Activated naive CD8-positive, alpha-beta T cell (primary cell): ENCODE data around the gene MYH11.
A peak's percentile ranks its signal among the peaks of the same experiment; 100 is the strongest.

Experiments used
- H3K27ac Mint-ChIP-seq: one replicate; pipeline ENCODE4 v1.8.0; 2021; ENCODE audit warnings: mixed read lengths
- H3K27me3 Mint-ChIP-seq: one replicate; pipeline ENCODE4 v1.8.0; 2021; ENCODE audit warnings: mixed read lengths
- H3K36me3 Mint-ChIP-seq: one replicate; pipeline ENCODE4 v1.8.0; 2021; ENCODE audit warnings: mixed read lengths
- H3K4me1 Mint-ChIP-seq: one replicate; pipeline ENCODE4 v1.8.0; 2021; ENCODE audit warnings: low read depth, mixed read lengths
- H3K4me3 Mint-ChIP-seq: one replicate; pipeline ENCODE4 v1.8.0; 2021; ENCODE audit warnings: mild to moderate bottlenecking, mixed read lengths
- H3K9me3 Mint-ChIP-seq: one replicate; pipeline ENCODE4 v1.8.0; 2021; ENCODE audit warnings: low read depth, mixed read lengths

Gene MYH11

GRCh38 chr16:15754821-15755534 lies 101.8 kb downstream of the MYH11 start:
- no peaks in the 10 kb centered on the region for H3K9me3 Mint-ChIP-seq
- H3K4me1 Mint-ChIP-seq, result peaks cover 5% of the 10 kb centered on the region
- H3K27ac Mint-ChIP-seq, result no peak overlapping the region
- H3K27me3 Mint-ChIP-seq, result no peaks in the 10 kb centered on the region
- H3K36me3 Mint-ChIP-seq, result no peaks in the 10 kb centered on the region
- no peak overlapping the region for H3K4me3 Mint-ChIP-seq

GRCh38 chr16:15752717-15753488 lies 103.9 kb downstream of the MYH11 start:
- Mint-ChIP-seq H3K27ac (no peak overlapping the region), H3K9me3 (no peaks in the 10 kb centered on the region), H3K27me3 (no peaks in the 10 kb centered on the region), H3K4me1 (peaks cover 1% of the 10 kb centered on the region), H3K4me3 (no peak overlapping the region), H3K36me3 (peaks cover 7% of the 10 kb centered on the region)

GRCh38 chr16:15751940-15752339 lies 104.9 kb downstream of the MYH11 start:
- no peak overlapping the region for H3K27ac Mint-ChIP-seq
- H3K9me3 Mint-ChIP-seq, result no peaks in the 10 kb centered on the region
- H3K36me3 Mint-ChIP-seq, result peaks cover 7% of the 10 kb centered on the region
- no peaks in the 10 kb centered on the region for H3K27me3 Mint-ChIP-seq
- H3K4me1 Mint-ChIP-seq, result peaks cover 1% of the 10 kb centered on the region
- no peak overlapping the region for H3K4me3 Mint-ChIP-seq

GRCh38 chr16:15749985-15750384 lies 106.8 kb downstream of the MYH11 start:
- Mint-ChIP-seq H3K4me1 (peaks cover 1% of the 10 kb centered on the region), H3K27ac (no peak overlapping the region), H3K36me3 (peaks cover 7% of the 10 kb centered on the region), H3K4me3 (no peak overlapping the region), H3K27me3 (no peaks in the 10 kb centered on the region), H3K9me3 (no peaks in the 10 kb centered on the region)

- Mint-ChIP-seq H3K4me3 (no peak overlapping the region), H3K4me1 (peaks cover 1% of the 10 kb centered on the region), H3K27me3 (no peaks in the 10 kb centered on the region), H3K27ac (no peak overlapping the region), H3K36me3 (peaks cover 7% of the 10 kb centered on the region), H3K9me3 (no peaks in the 10 kb centered on the region)
Measured at GRCh38 chr16:15749371-15749770, 107.5 kb downstream of the MYH11 start.

- H3K27ac Mint-ChIP-seq, result no peak overlapping the region
- H3K27me3 Mint-ChIP-seq, result no peaks in the 10 kb centered on the region
- peaks cover 1% of the 10 kb centered on the region for H3K4me1 Mint-ChIP-seq
- H3K36me3 Mint-ChIP-seq, result peaks cover 7% of the 10 kb centered on the region
- no peak overlapping the region for H3K4me3 Mint-ChIP-seq
- H3K9me3 Mint-ChIP-seq, result no peaks in the 10 kb centered on the region
Measured at GRCh38 chr16:15748654-15749053, 108.2 kb downstream of the MYH11 start.

- H3K9me3 Mint-ChIP-seq, result no peaks in the 10 kb centered on the region
- H3K4me1 Mint-ChIP-seq, result peaks cover 1% of the 10 kb centered on the region
- no peak overlapping the region for H3K4me3 Mint-ChIP-seq
- no peak overlapping the region for H3K27ac Mint-ChIP-seq
- peaks cover 9% of the 10 kb centered on the region for H3K36me3 Mint-ChIP-seq
- no peaks in the 10 kb centered on the region for H3K27me3 Mint-ChIP-seq
Measured at GRCh38 chr16:15747937-15748336, 108.9 kb downstream of the MYH11 start.

GRCh38 chr16:15746332-15746731 lies 110.5 kb downstream of the MYH11 start:
- Mint-ChIP-seq H3K4me1 (peaks cover 1% of the 10 kb centered on the region), H3K36me3 (peaks cover 14% of the 10 kb centered on the region), H3K27ac (no peak overlapping the region), H3K9me3 (no peaks in the 10 kb centered on the region), H3K27me3 (no peaks in the 10 kb centered on the region), H3K4me3 (no peak overlapping the region)

- Mint-ChIP-seq H3K9me3 (no peaks in the 10 kb centered on the region), H3K27me3 (no peaks in the 10 kb centered on the region), H3K36me3 (peaks cover 10% of the 10 kb centered on the region), H3K4me3 (no peak overlapping the region), H3K4me1 (peaks cover 1% of the 10 kb centered on the region), H3K27ac (no peak overlapping the region)
Measured at GRCh38 chr16:15743657-15744056, 113.2 kb downstream of the MYH11 start.

- no peak overlapping the region for H3K27ac Mint-ChIP-seq
- H3K4me3 Mint-ChIP-seq, result no peak overlapping the region
- no peaks in the 10 kb centered on the region for H3K27me3 Mint-ChIP-seq
- H3K36me3 Mint-ChIP-seq, result peaks cover 10% of the 10 kb centered on the region
- peaks cover 1% of the 10 kb centered on the region for H3K4me1 Mint-ChIP-seq
- no peaks in the 10 kb centered on the region for H3K9me3 Mint-ChIP-seq
Measured at GRCh38 chr16:15742716-15743115, 114.1 kb downstream of the MYH11 start.

GRCh38 chr16:15741207-15741871 lies 115.5 kb downstream of the MYH11 start:
- H3K27ac Mint-ChIP-seq, result peak overlapping the region; percentile 37
- H3K9me3 Mint-ChIP-seq, result no peaks in the 10 kb centered on the region
- no peak overlapping the region for H3K4me3 Mint-ChIP-seq
- H3K36me3 Mint-ChIP-seq, result peaks cover 10% of the 10 kb centered on the region
- H3K4me1 Mint-ChIP-seq, result peaks cover 1% of the 10 kb centered on the region
- no peaks in the 10 kb centered on the region for H3K27me3 Mint-ChIP-seq

- Mint-ChIP-seq H3K4me3 (no peak overlapping the region), H3K9me3 (no peaks in the 10 kb centered on the region), H3K27me3 (no peaks in the 10 kb centered on the region), H3K27ac (no peak overlapping the region), H3K36me3 (peaks cover 10% of the 10 kb centered on the region), H3K4me1 (no peaks in the 10 kb centered on the region)
Measured at GRCh38 chr16:15739950-15740349, 116.9 kb downstream of the MYH11 start.

GRCh38 chr16:15739464-15739863 lies 117.4 kb downstream of the MYH11 start:
- Mint-ChIP-seq H3K27me3 (no peaks in the 10 kb centered on the region), H3K27ac (no peak overlapping the region), H3K4me1 (no peaks in the 10 kb centered on the region), H3K4me3 (no peak overlapping the region), H3K9me3 (no peaks in the 10 kb centered on the region), H3K36me3 (peaks cover 10% of the 10 kb centered on the region)

- Mint-ChIP-seq H3K27me3 (no peaks in the 10 kb centered on the region), H3K9me3 (no peaks in the 10 kb centered on the region), H3K4me3 (no peak overlapping the region), H3K36me3 (peaks cover 7% of the 10 kb centered on the region), H3K27ac (no peak overlapping the region), H3K4me1 (no peaks in the 10 kb centered on the region)
Measured at GRCh38 chr16:15737140-15737644, 119.6 kb downstream of the MYH11 start.

- H3K4me3 Mint-ChIP-seq, result no peak overlapping the region
- H3K9me3 Mint-ChIP-seq, result no peaks in the 10 kb centered on the region
- no peak overlapping the region for H3K27ac Mint-ChIP-seq
- no peaks in the 10 kb centered on the region for H3K27me3 Mint-ChIP-seq
- peaks cover 4% of the 10 kb centered on the region for H3K36me3 Mint-ChIP-seq
- no peaks in the 10 kb centered on the region for H3K4me1 Mint-ChIP-seq
Measured at GRCh38 chr16:15736529-15736928, 120.3 kb downstream of the MYH11 start.
